Measurements from ENCODE around the gene VAPB. TPM values are rescaled to one million over a fixed set of nuclear protein-coding genes. Genes with fewer than 3 reads are reported as not detected.
A peak's percentile ranks its signal among the peaks of the same experiment; 100 is the strongest.
"Not testable (repeated sequence)": the region's sequence is repeated elsewhere in the genome, so short reads cannot be mapped to it uniquely, and the experiment has no call there.

VAPB gene
- total RNA-seq, 1 donor from 2014 or later, result 24.1 TPM

DNA sequence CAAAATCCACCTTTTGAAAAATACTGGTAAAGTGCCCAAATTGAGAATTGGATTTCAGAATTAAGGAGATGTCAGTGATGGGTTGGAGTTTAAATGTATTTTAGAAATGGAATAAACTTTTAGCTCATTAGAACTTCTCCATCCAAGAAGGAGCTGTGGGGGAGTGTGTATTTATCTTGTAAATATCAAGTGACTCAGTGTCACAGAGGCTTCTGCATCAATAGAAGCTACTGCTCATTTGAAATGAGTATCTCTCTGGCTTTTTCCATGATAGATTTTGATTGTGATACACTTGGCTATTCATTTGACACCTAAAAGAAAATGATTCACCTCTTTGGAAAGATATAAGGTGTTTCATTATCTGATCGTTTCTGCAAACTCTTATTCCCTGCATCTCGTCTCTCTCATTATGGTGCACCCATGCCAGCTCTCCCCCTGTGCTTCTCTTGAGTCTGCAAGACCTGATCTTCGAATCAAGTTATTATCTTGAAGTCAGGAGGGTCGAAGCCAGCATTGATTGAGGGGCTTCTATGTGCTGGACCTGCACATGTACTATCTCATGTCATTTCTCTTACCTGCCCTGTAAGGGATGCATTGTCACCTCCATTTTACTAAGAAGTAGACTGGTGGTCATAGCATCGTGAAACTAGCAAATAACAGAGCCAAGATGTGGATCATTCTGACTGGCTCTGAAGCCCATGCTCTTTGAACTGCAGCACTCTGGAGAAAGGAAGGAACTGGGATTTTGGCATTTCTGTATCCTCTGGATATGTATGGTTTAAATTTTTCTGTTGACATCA is 30.1 kb downstream of the VAPB start:
- no peaks in the 10 kb centered on the region for H3K36me3 ChIP-seq (ENCODE audit: control insufficient read depth, insufficient read depth, low read length)
- no peak for DNase-seq (ENCODE audit: low read depth)
- no peaks in the 10 kb centered on the region for H3K27me3 ChIP-seq (ENCODE audit: control insufficient read depth, insufficient read depth, low read length)
- TF ChIP-seq, protein P1, sequence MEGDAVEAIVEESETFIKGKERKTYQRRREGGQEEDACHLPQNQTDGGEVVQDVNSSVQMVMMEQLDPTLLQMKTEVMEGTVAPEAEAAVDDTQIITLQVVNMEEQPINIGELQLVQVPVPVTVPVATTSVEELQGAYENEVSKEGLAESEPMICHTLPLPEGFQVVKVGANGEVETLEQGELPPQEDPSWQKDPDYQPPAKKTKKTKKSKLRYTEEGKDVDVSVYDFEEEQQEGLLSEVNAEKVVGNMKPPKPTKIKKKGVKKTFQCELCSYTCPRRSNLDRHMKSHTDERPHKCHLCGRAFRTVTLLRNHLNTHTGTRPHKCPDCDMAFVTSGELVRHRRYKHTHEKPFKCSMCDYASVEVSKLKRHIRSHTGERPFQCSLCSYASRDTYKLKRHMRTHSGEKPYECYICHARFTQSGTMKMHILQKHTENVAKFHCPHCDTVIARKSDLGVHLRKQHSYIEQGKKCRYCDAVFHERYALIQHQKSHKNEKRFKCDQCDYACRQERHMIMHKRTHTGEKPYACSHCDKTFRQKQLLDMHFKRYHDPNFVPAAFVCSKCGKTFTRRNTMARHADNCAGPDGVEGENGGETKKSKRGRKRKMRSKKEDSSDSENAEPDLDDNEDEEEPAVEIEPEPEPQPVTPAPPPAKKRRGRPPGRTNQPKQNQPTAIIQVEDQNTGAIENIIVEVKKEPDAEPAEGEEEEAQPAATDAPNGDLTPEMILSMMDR (IDR thresholded peaks at IDR 0.05; ENCODE audit: insufficient read depth, low read length, poor library complexity, severe bottlenecking), result no peak
- no peak overlapping the region for H3K4me3 ChIP-seq (ENCODE audit: low read depth, low read length)

DNA sequence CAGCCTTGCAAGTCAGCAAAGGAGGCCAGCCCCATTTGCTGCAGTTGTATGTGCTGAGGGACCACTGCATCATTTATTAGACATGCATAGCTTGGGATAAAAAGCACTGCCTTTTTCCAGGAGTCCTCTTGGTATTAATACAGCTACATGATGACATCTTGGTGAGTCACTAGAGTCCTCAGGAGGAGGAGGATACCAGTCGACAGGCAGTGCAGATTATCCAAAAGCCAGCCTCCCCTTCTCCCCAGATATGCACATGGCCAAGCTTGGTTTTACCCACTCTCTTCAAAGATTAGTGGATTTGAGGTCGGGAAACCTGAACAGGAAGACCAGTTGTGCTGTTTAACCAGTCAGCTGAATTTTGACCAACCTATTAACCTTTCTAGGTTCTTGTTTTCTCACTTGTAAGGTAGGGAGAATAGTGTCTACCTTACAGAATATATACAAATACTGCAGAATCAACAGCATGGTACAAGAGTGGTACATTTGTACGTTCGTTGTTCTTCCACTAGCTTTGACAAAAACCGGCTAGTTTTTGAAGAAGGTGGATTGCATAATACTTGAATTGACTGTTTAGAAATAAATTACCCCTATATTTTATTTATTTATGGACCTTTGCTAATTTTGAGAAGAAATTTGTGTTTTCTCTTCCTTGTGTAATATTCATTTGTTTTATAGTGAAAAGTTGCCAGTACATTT is 31.9 kb downstream of the VAPB start:
- DNase-seq (ENCODE audit: low read depth), result peak; percentile 23
- H3K36me3 ChIP-seq (ENCODE audit: control insufficient read depth, insufficient read depth, low read length), result no peaks in the 10 kb centered on the region
- no peaks in the 10 kb centered on the region for H3K27me3 ChIP-seq (ENCODE audit: control insufficient read depth, insufficient read depth, low read length)
- TF ChIP-seq, protein P1 (IDR thresholded peaks at IDR 0.05; ENCODE audit: insufficient read depth, low read length, poor library complexity, severe bottlenecking), result no peak
- H3K4me3 ChIP-seq (ENCODE audit: low read depth, low read length), result no peak overlapping the region

DNA sequence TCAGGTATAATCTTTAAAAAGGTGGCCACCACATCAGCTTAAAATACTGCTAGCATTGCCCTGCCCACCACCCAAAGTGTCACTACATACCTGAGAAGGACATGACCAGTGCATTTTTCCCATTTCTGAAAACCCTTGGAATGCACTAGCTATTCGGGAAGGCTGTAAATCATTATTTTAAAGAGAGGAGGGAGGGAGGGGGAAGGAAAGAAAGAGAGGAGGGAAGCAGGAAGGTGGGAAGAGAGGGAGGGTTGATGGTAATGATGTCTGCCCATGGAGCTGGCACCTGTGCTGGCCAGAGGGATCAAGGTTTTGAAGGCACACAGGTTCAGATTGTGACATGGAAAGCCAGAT is 32.4 kb downstream of the VAPB start:
- peak; percentile 16 for DNase-seq (ENCODE audit: low read depth)
- Histone ChIP-seq H3K27me3 (ENCODE audit: control insufficient read depth, insufficient read depth, low read length) (no peaks in the 10 kb centered on the region), H3K36me3 (ENCODE audit: control insufficient read depth, insufficient read depth, low read length) (no peaks in the 10 kb centered on the region), H3K4me3 (ENCODE audit: low read depth, low read length) (no peak overlapping the region)
- TF ChIP-seq, protein P1 (IDR thresholded peaks at IDR 0.05; ENCODE audit: insufficient read depth, low read length, poor library complexity, severe bottlenecking), result no peak

DNA sequence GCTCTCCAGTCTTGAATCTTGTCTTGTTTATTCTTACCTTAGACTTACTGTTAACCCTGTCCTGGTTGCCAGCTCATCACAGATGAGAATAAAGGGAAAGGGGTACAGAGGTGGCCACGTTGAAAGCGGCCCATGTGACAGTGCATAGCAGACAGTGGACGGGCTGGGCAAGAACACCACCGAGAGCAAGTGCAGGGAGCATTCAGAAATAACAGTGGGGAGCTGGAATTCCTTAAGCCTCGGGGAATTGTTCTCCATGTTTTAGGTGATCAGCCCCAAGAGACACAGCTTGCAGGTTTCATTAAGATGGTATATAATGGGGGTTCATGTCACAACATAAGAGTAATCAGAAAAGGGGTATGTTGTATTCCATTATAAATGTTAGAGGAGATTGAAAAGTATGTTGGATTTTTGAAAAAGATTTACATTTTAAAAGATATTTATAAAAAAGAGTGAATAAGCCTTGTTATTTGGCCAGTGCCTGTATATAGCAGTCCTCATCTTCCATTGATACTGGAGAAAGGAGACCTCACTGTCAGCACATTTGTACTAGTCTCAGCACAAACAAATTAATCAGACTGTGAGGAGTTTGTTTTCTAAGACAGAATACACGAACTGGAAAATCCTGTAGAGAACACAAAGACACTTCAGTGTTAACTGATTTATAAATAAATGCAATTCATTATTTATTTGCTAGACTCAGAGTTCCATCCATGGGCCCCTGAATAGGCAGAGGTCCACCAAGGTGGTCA is 35.4 kb downstream of the VAPB start:
- Histone ChIP-seq H3K4me3 (ENCODE audit: low read depth, low read length) (no peak overlapping the region), H3K36me3 (ENCODE audit: control insufficient read depth, insufficient read depth, low read length) (no peaks in the 10 kb centered on the region), H3K27me3 (ENCODE audit: control insufficient read depth, insufficient read depth, low read length) (no peaks in the 10 kb centered on the region)
- TF ChIP-seq, protein P1 (IDR thresholded peaks at IDR 0.05; ENCODE audit: insufficient read depth, low read length, poor library complexity, severe bottlenecking), result no peak
- DNase-seq (ENCODE audit: low read depth), result no peak

DNA sequence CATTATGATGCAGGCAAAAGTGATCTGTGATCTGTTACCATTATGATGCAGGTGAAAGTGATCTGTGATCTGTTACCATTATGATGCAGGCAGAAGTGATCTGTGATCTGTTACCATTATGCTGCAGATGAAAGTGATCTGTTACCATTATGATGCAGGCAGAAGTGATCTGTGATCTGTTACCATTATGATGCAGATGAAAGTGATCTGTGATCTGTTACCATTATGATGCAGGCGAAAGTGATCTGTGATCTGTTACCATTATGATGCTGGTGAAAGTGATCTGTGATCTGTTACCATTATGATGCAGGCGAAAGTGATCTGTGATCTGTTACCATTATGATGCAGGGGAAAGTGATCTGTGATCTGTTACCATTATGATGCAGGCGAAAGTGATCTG is 38.5 kb downstream of the VAPB start:
- not testable (repeated sequence) for DNase-seq (ENCODE audit: low read depth); H3K27me3 ChIP-seq (ENCODE audit: control insufficient read depth, insufficient read depth, low read length); H3K36me3 ChIP-seq (ENCODE audit: control insufficient read depth, insufficient read depth, low read length); H3K4me3 ChIP-seq (ENCODE audit: low read depth, low read length)

DNA sequence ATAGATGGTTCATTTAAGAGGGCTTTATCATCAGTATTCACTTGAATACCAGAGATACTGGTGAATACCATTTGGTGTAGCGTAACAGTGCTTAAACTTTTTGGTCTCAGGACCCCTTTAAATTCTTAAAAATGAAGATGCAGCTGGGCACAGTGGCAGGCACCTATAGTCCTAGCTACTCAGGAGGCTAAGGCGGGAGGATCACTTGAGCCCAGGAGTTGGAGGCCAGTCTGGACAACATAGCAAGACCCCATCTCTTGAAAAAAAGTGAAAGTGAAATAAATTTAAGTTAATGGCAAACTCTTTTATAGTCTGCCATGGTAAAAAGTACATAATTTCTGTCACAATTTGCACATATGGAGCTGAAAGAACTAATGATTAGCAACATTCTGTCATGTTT is 39.3 kb downstream of the VAPB start:
- TF ChIP-seq, protein P1 (IDR thresholded peaks at IDR 0.05; ENCODE audit: insufficient read depth, low read length, poor library complexity, severe bottlenecking), result no peak
- Histone ChIP-seq H3K4me3 (ENCODE audit: low read depth, low read length) (no peak overlapping the region), H3K27me3 (ENCODE audit: control insufficient read depth, insufficient read depth, low read length) (no peaks in the 10 kb centered on the region), H3K36me3 (ENCODE audit: control insufficient read depth, insufficient read depth, low read length) (no peaks in the 10 kb centered on the region)
- DNase-seq (ENCODE audit: low read depth), result no peak
